ENCODE data around the gene SPTLC3.

SPTLC3 gene

GRCh38 chr20:13121840-13122515, 113.2 kb downstream of the SPTLC3 start:
- Histone ChIP-seq H3K4me3 (ENCODE audit: low read length) (no peak overlapping the region), H4K20me1 (ENCODE audit: control insufficient read depth, insufficient read depth, low read depth, low read length) (no peaks in the 10 kb centered on the region), H3K27ac (ENCODE audit: low read depth, low read length) (no peak overlapping the region), H3K36me3 (ENCODE audit: control insufficient read depth, low read length) (no peaks in the 10 kb centered on the region), H3K4me1 (ENCODE audit: control insufficient read depth, low read length) (no peaks in the 10 kb centered on the region), H3K79me2 (ENCODE audit: control insufficient read depth, low read length) (no peaks in the 10 kb centered on the region), H3K9me3 (ENCODE audit: control insufficient read depth, insufficient read depth, low read length) (no peaks in the 10 kb centered on the region), H3F3A (ENCODE audit: control insufficient read depth, insufficient read depth) (no peaks in the 10 kb centered on the region), H3K9me2 (replicated peaks; ENCODE audit: control insufficient read depth, low read length) (no peaks in the 10 kb centered on the region), H3K27me3 (ENCODE audit: control insufficient read depth, low read length) (no peaks in the 10 kb centered on the region), H3K4me2 (ENCODE audit: low read length) (no peak overlapping the region)
- no peak for TF ChIP-seq EZH2phosphoT487 (IDR thresholded peaks at IDR 0.05; ENCODE audit: borderline replicate concordance, low read length)
- no peak for TF ChIP-seq CTCF (IDR thresholded peaks at IDR 0.05; ENCODE audit: low read depth, low read length, poor library complexity, severe bottlenecking)

- Histone ChIP-seq H3K4me1 (ENCODE audit: control insufficient read depth, low read length) (no peaks in the 10 kb centered on the region), H3K79me2 (ENCODE audit: control insufficient read depth, low read length) (no peaks in the 10 kb centered on the region), H3K9me2 (replicated peaks; ENCODE audit: control insufficient read depth, low read length) (no peaks in the 10 kb centered on the region), H3K36me3 (ENCODE audit: control insufficient read depth, low read length) (no peaks in the 10 kb centered on the region), H3K9me3 (ENCODE audit: control insufficient read depth, insufficient read depth, low read length) (no peaks in the 10 kb centered on the region), H3K27ac (ENCODE audit: low read depth, low read length) (no peak overlapping the region), H3F3A (ENCODE audit: control insufficient read depth, insufficient read depth) (no peaks in the 10 kb centered on the region), H3K27me3 (ENCODE audit: control insufficient read depth, low read length) (no peaks in the 10 kb centered on the region), H4K20me1 (ENCODE audit: control insufficient read depth, insufficient read depth, low read depth, low read length) (no peaks in the 10 kb centered on the region), H3K4me3 (ENCODE audit: low read length) (no peak overlapping the region), H3K4me2 (ENCODE audit: low read length) (no peak overlapping the region)
- TF ChIP-seq CTCF (IDR thresholded peaks at IDR 0.05; ENCODE audit: low read depth, low read length, poor library complexity, severe bottlenecking) (no peak), EZH2phosphoT487 (IDR thresholded peaks at IDR 0.05; ENCODE audit: borderline replicate concordance, low read length) (no peak)
These were observed 116.7 kb downstream of the SPTLC3 start for GRCh38 chr20:13125486-13125885.

- Histone ChIP-seq H4K20me1 (ENCODE audit: control insufficient read depth, insufficient read depth, low read depth, low read length) (no peaks in the 10 kb centered on the region), H3K79me2 (ENCODE audit: control insufficient read depth, low read length) (no peaks in the 10 kb centered on the region), H3K9me3 (ENCODE audit: control insufficient read depth, insufficient read depth, low read length) (no peaks in the 10 kb centered on the region), H3K4me2 (ENCODE audit: low read length) (no peak overlapping the region), H3F3A (ENCODE audit: control insufficient read depth, insufficient read depth) (no peaks in the 10 kb centered on the region), H3K27me3 (ENCODE audit: control insufficient read depth, low read length) (no peaks in the 10 kb centered on the region), H3K4me3 (ENCODE audit: low read length) (no peak overlapping the region), H3K4me1 (ENCODE audit: control insufficient read depth, low read length) (no peaks in the 10 kb centered on the region), H3K27ac (ENCODE audit: low read depth, low read length) (no peak overlapping the region), H3K36me3 (ENCODE audit: control insufficient read depth, low read length) (no peaks in the 10 kb centered on the region), H3K9me2 (replicated peaks; ENCODE audit: control insufficient read depth, low read length) (no peaks in the 10 kb centered on the region)
- TF ChIP-seq EZH2phosphoT487 (IDR thresholded peaks at IDR 0.05; ENCODE audit: borderline replicate concordance, low read length) (no peak), CTCF (IDR thresholded peaks at IDR 0.05; ENCODE audit: low read depth, low read length, poor library complexity, severe bottlenecking) (no peak)
These were observed 119.4 kb downstream of the SPTLC3 start for GRCh38 chr20:13128173-13128572.
